ENCODE results near the gene PDE4D. TPM values are rescaled to one million over a fixed set of nuclear protein-coding genes. Genes with fewer than 3 reads are reported as not detected.

Gene PDE4D
- total RNA-seq, 1 experiment from 2014 or later: 3.3 TPM

DNA sequence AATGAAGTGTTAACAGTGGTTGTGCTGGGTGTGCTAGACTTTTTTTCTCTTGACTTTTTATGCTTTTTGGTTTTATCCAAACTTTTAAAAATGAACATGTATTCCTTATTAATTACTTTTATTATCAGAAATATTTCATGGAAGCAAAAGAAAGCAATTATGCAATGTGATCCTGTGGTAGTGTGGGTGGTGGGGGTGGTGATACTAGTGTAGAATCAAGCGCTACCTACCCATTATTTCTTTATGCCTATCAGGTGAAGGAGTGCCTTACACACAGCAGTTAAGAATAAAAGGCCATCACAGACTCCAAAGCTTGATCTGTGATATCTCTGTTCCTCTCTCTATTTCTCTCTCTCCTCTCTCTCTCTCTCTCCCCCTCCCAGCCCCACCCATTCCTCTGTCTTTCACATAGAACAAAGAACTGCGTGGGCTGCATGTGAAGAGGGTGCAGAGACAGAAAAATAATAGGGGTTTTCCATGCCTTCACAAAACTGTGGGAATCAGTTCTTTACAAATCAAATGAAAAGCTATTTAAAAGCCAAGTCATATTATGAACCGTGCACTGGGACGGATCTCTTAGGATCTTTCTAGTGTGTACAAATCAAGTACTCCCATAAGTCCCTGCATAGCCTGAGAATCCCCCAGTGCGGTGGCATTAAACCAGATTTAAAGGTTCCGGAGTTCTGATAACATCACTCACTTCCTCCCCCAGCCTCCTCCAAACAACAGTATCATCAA is 959.5 kb downstream of the PDE4D start:
- Mint-ChIP-seq H3K27me3 (ENCODE audit: low read depth) (peaks cover 4% of the 10 kb centered on the region; the same call in 1 of the 2 replicates), H3K36me3 (no peaks in the 10 kb centered on the region), H3K4me3 (no peak overlapping the region), H3K9me3 (no peaks in the 10 kb centered on the region), H3K27ac (no peak overlapping the region), H3K4me1 (peaks cover 2% of the 10 kb centered on the region; the same call in 1 of the 2 replicates)
- TF ChIP-seq HMGXB4 (CRISPR knock-in tag; IDR thresholded peaks at IDR 0.05) (no peak), KAT7 (CRISPR knock-in tag; IDR thresholded peaks at IDR 0.05; ENCODE audit: borderline replicate concordance) (no peak), ERG (CRISPR knock-in tag; IDR thresholded peaks at IDR 0.05) (no peak), FOXJ3 (CRISPR knock-in tag; IDR thresholded peaks at IDR 0.05; ENCODE audit: borderline replicate concordance) (no peak), ZNF532 (CRISPR knock-in tag; IDR thresholded peaks at IDR 0.05; ENCODE audit: borderline replicate concordance) (no peak), PRDM15 (CRISPR knock-in tag; IDR thresholded peaks at IDR 0.05) (no peak), EMX1 (CRISPR knock-in tag; IDR thresholded peaks at IDR 0.05) (no peak), NR2C2 (CRISPR knock-in tag; IDR thresholded peaks at IDR 0.05) (no peak), ATF6 (CRISPR knock-in tag; IDR thresholded peaks at IDR 0.05) (no peak)
- ATAC-seq: no peak
- ChIA-PET CTCF (interaction anchor here (0.9 kb wide), 1 partner anchor 43 kb away, joined by 3 read pairs; no protein-coding TSS in a partner anchor), POLR2A (no interaction called here)
- no peak for DNase-seq (ENCODE audit: low spot score)

GRCh38 chr5:58932057-58932612 is 961.4 kb downstream of the PDE4D start:
- POLR2A ChIA-PET: no interaction called here
- no peak for DNase-seq (ENCODE audit: low spot score)
- no peak for ATAC-seq
- no peak overlapping the region for H3K27ac Mint-ChIP-seq
- CTCF ChIA-PET: no interaction called here
- peaks cover 10% of the 10 kb centered on the region for H3K27me3 Mint-ChIP-seq (ENCODE audit: low read depth)
- peaks cover 13% of the 10 kb centered on the region for H3K4me1 Mint-ChIP-seq
- no peak overlapping the region for H3K4me3 Mint-ChIP-seq
- H3K36me3 Mint-ChIP-seq: no peaks in the 10 kb centered on the region
- no peaks in the 10 kb centered on the region for H3K9me3 Mint-ChIP-seq
- no peak for TF ChIP-seq ZNF219 (CRISPR knock-in tag; IDR thresholded peaks at IDR 0.05; ENCODE audit: borderline replicate concordance)
- TF ChIP-seq MAX (CRISPR knock-in tag; IDR thresholded peaks at IDR 0.05): no peak
- TF ChIP-seq ATF2 (CRISPR knock-in tag; IDR thresholded peaks at IDR 0.05; ENCODE audit: borderline replicate concordance, low read depth): no peak
- no peak for TF ChIP-seq ZNF396 (CRISPR knock-in tag; IDR thresholded peaks at IDR 0.05; ENCODE audit: borderline replicate concordance)
- TF ChIP-seq SMAD4 (CRISPR knock-in tag; IDR thresholded peaks at IDR 0.05): no peak
- TF ChIP-seq, protein P1, sequence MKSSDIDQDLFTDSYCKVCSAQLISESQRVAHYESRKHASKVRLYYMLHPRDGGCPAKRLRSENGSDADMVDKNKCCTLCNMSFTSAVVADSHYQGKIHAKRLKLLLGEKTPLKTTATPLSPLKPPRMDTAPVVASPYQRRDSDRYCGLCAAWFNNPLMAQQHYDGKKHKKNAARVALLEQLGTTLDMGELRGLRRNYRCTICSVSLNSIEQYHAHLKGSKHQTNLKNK (CRISPR knock-in tag; IDR thresholded peaks at IDR 0.05): no peak
- TF ChIP-seq ZNF121 (CRISPR knock-in tag; IDR thresholded peaks at IDR 0.05): no peak
